HG02884 (cell line): ENCODE measurements around the gene PIGC.
"Not testable (repeated sequence)": the region's sequence is repeated elsewhere in the genome, so short reads cannot be mapped to it uniquely, and the experiment has no call there.

ENCODE experiments used
- ATAC-seq: cut with Tn5 transposase; IDR thresholded peaks from one replicate; pipeline ENCODE4 v1.9.1; 2021; ENCODE audit warnings: mild to moderate bottlenecking, moderate library complexity; ENCODE audit not compliant: unreplicated experiment

The PIGC gene

GRCh38 chr1:172467446-172467845 is 23.6 kb upstream of the PIGC start:
- ATAC-seq: no peak

- no peak for ATAC-seq
Observed at GRCh38 chr1:172466795-172467407, 23.0 kb upstream of the PIGC start.

- ATAC-seq: no peak
Observed at GRCh38 chr1:172465617-172466016, 21.7 kb upstream of the PIGC start.

- no peak for ATAC-seq
Observed at GRCh38 chr1:172460887-172461315, 17.0 kb upstream of the PIGC start.

- no peak for ATAC-seq
Observed at GRCh38 chr1:172460177-172460576, 16.3 kb upstream of the PIGC start.

- no peak for ATAC-seq
Observed at GRCh38 chr1:172457479-172458130, 13.7 kb upstream of the PIGC start.

GRCh38 chr1:172456344-172456769 is 12.5 kb upstream of the PIGC start:
- ATAC-seq: no peak

- ATAC-seq: no peak
Observed at GRCh38 chr1:172455451-172455850, 11.6 kb upstream of the PIGC start.

GRCh38 chr1:172453607-172454006 is 9.7 kb upstream of the PIGC start:
- ATAC-seq: no peak

- ATAC-seq: no peak
Observed at GRCh38 chr1:172453153-172453545, 9.3 kb upstream of the PIGC start.

GRCh38 chr1:172452536-172453152 is 8.8 kb upstream of the PIGC start:
- ATAC-seq: no peak

- no peak for ATAC-seq
Observed at GRCh38 chr1:172451002-172451443, 7.2 kb upstream of the PIGC start.

- no peak for ATAC-seq
Observed at GRCh38 chr1:172450524-172450885, 6.6 kb upstream of the PIGC start.

GRCh38 chr1:172449585-172450523 is 6.0 kb upstream of the PIGC start:
- no peak for ATAC-seq

- no peak for ATAC-seq
Observed at GRCh38 chr1:172448995-172449584, 5.2 kb upstream of the PIGC start.

GRCh38 chr1:172447641-172448040 is 3.8 kb upstream of the PIGC start:
- ATAC-seq: no peak

GRCh38 chr1:172446547-172446946 is 2.7 kb upstream of the PIGC start:
- ATAC-seq: no peak

GRCh38 chr1:172442843-172443565 is 865 bp downstream of the PIGC start:
- ATAC-seq: no peak

- no peak for ATAC-seq
Observed at GRCh38 chr1:172442404-172442803, 1.5 kb downstream of the PIGC start.

GRCh38 chr1:172437183-172437582 is 6.7 kb downstream of the PIGC start:
- ATAC-seq: not testable (repeated sequence)
